IMR-90 (cell line): ENCODE data around the gene CLEC16A. TPM values are rescaled to one million over a fixed set of nuclear protein-coding genes. Genes with fewer than 3 reads are reported as not detected.
A peak's percentile ranks its signal among the peaks of the same experiment; 100 is the strongest.

ENCODE experiments used
- ATAC-seq: fragments of 200-7000 bp; cut with Tn5 transposase; 2 replicates; pipeline ENCODE4 v1.9.1; 2020; ENCODE audit warnings: low read depth, mild to moderate bottlenecking, moderate library complexity
- BruUV-seq: library from RNA; stranded (reverse); fragments of 400-500 nt; replicated peaks from 2 replicates; lab custom pipeline; 2021; lab: Mats Ljungman, UMichigan
- CTCF ChIA-PET: fragments of 300-600 bp; formaldehyde crosslinking; extraction: SDS; loops from one replicate; lab custom pipeline; 2021; ENCODE audit warnings: antibody characterized with exemption; lab: Yijun Ruan, JAX
- POLR2A ChIA-PET: fragments of 300-600 bp; sonication (Branson Sonifier 250); formaldehyde crosslinking; loops from one replicate; lab custom pipeline; 2022; ENCODE audit warnings: antibody characterized with exemption; ENCODE audit not compliant: unreplicated experiment; lab: Charles Lee
- DNase-seq: peaks from one replicate; pipeline ENCODE4 v3.0.0; 2013
- H2AFZ ChIP-seq: replicated peaks from 2 replicates; pipeline ENCODE3; 2013; ENCODE audit warnings: low read length, mild to moderate bottlenecking; ENCODE audit not compliant: poor library complexity
- H2AK5ac ChIP-seq: 2 replicates; pipeline ENCODE4 v1.6.1; 2013; ENCODE audit warnings: low read depth, low read length, inconsistent platforms
- H2AK9ac ChIP-seq: replicated peaks from 2 replicates; pipeline ENCODE3; 2013; ENCODE audit warnings: mild to moderate bottlenecking, low read depth, low read length, moderate library complexity; ENCODE audit not compliant: poor library complexity
- H2BK120ac ChIP-seq: 2 replicates; pipeline ENCODE4 v1.6.1; 2013; ENCODE audit warnings: low read depth, low read length, inconsistent platforms
- H2BK15ac ChIP-seq: 3 replicates; pipeline ENCODE4 v1.6.1; 2013; ENCODE audit warnings: low read depth, low read length, inconsistent platforms
- H2BK20ac ChIP-seq: 2 replicates; pipeline ENCODE4 v1.6.1; 2013; ENCODE audit warnings: low read depth, mild to moderate bottlenecking, inconsistent platforms, low read length, moderate library complexity
- H2BK5ac ChIP-seq: 2 replicates; pipeline ENCODE4 v1.6.1; 2013; ENCODE audit warnings: mild to moderate bottlenecking, low read depth, low read length, inconsistent platforms; ENCODE audit not compliant: poor library complexity, severe bottlenecking
- H3K14ac ChIP-seq: replicated peaks from 2 replicates; pipeline ENCODE4 v1.6.1; 2013; ENCODE audit warnings: low read depth, low read length, inconsistent platforms
- H3K18ac ChIP-seq: 2 replicates; pipeline ENCODE4 v1.6.1; 2013; ENCODE audit warnings: low read depth, low read length, control low read depth
- H3K23ac ChIP-seq: 2 replicates; pipeline ENCODE4 v1.6.1; 2013; ENCODE audit warnings: low read depth, low read length, inconsistent platforms
- H3K27ac ChIP-seq: 2 replicates; pipeline ENCODE4 v1.5.1; 2013; ENCODE audit warnings: mild to moderate bottlenecking, control low read depth, low read length; ENCODE audit not compliant: insufficient read depth
- H3K27me3 ChIP-seq: 2 replicates; pipeline ENCODE4 v1.6.1; 2013; ENCODE audit warnings: low read length; ENCODE audit not compliant: control insufficient read depth, insufficient read depth
- H3K36me3 ChIP-seq: 2 replicates; pipeline ENCODE4 v1.6.1; 2013; ENCODE audit warnings: low read length, mixed read lengths; ENCODE audit not compliant: control insufficient read depth, insufficient read depth
- H3K4ac ChIP-seq: 2 replicates; pipeline ENCODE4 v1.6.1; 2013; ENCODE audit warnings: low read depth, low read length, inconsistent platforms
- H3K4me1 ChIP-seq: 2 replicates; pipeline ENCODE4 v1.6.1; 2013; ENCODE audit warnings: low read length, mixed read lengths; ENCODE audit not compliant: control insufficient read depth, insufficient read depth
- H3K4me2 ChIP-seq: 2 replicates; pipeline ENCODE4 v1.6.1; 2013; ENCODE audit warnings: low read depth, mild to moderate bottlenecking, control low read depth, low read length, moderate library complexity
- H3K4me3 ChIP-seq: 2 replicates; pipeline ENCODE4 v1.5.1; 2013; ENCODE audit warnings: low read depth, mild to moderate bottlenecking, control low read depth, low read length, moderate library complexity; ENCODE audit not compliant: insufficient read depth
- H3K56ac ChIP-seq: 2 replicates; pipeline ENCODE4 v1.6.1; 2013; ENCODE audit warnings: low read length, inconsistent platforms; ENCODE audit not compliant: insufficient read depth; ENCODE audit errors: extremely low read depth
- H3K79me1 ChIP-seq, 2 experiments: 2 replicates each; pipeline ENCODE4 v1.6.1; 2013; ENCODE audit warnings: low read length in 2 of 2, inconsistent platforms in 1 of 2, low read depth in 1 of 2
- H3K9ac ChIP-seq: 2 replicates; pipeline ENCODE4 v1.6.1; 2013; ENCODE audit warnings: low read depth, low read length, control low read depth
- H3K9me1 ChIP-seq: 2 replicates; pipeline ENCODE4 v1.6.1; 2013; ENCODE audit warnings: low read length, inconsistent platforms; ENCODE audit not compliant: insufficient read depth
- H3K9me3 ChIP-seq: 2 replicates; pipeline ENCODE4 v1.6.1; 2013; ENCODE audit warnings: low read length; ENCODE audit not compliant: control insufficient read depth, insufficient read depth
- H4K20me1 ChIP-seq: 2 replicates; pipeline ENCODE4 v1.6.1; 2013; ENCODE audit warnings: low read length, inconsistent platforms; ENCODE audit not compliant: insufficient read depth
- H4K5ac ChIP-seq: 2 replicates; pipeline ENCODE4 v1.6.1; 2013; ENCODE audit warnings: mild to moderate bottlenecking, low read depth, low read length, control low read depth
- H4K8ac ChIP-seq, 2 experiments: 2 replicates each; pipeline ENCODE4 v1.6.1; 2013; ENCODE audit warnings: low read depth in 2 of 2, low read length in 2 of 2, control low read depth in 1 of 2, inconsistent platforms in 1 of 2
- H4K91ac ChIP-seq: 2 replicates; pipeline ENCODE4 v1.6.1; 2013; ENCODE audit warnings: low read depth, low read length, inconsistent platforms; ENCODE audit not compliant: insufficient read depth
- BHLHE40 ChIP-seq: fragments of 150-350 bp; IDR thresholded peaks from 2 replicates; pipeline ENCODE4 v1.6.1; 2016; ENCODE audit warnings: mild to moderate bottlenecking, low read depth, low read length
- CHD1 ChIP-seq: IDR thresholded peaks from 2 replicates; pipeline ENCODE4 v1.6.1; 2012; ENCODE audit warnings: low read depth, low read length, improper control_type of control experiment
- FOS ChIP-seq: fragments of 150-350 bp; IDR thresholded peaks from 2 replicates; pipeline ENCODE4 v1.6.1; 2016; ENCODE audit warnings: low read depth, low read length
- MAFK ChIP-seq: IDR thresholded peaks from 2 replicates; pipeline ENCODE4 v1.6.1; 2012; ENCODE audit warnings: low read depth, low read length, improper control_type of control experiment
- POLR2A ChIP-seq: IDR thresholded peaks from 2 replicates; pipeline ENCODE4 v1.6.1; 2012; ENCODE audit warnings: mild to moderate bottlenecking, low read depth, low read length
- RCOR1 ChIP-seq: IDR thresholded peaks from 2 replicates; pipeline ENCODE4 v1.6.1; 2012; ENCODE audit warnings: mild to moderate bottlenecking, low read length, improper control_type of control experiment; ENCODE audit not compliant: insufficient replicate concordance
- RFX5 ChIP-seq: IDR thresholded peaks from 2 replicates; pipeline ENCODE4 v1.8.0; 2012; ENCODE audit warnings: low read depth, mild to moderate bottlenecking, low read length, moderate library complexity
- WGBS, 2 experiments: methylation state at CpG; one replicate each; pipeline versions ENCODE4 v1.1.5 to v1.1.7; 2013; ENCODE audit warnings: missing lambda C conversion rate in 2 of 2; ENCODE audit not compliant: insufficient read length in 1 of 2; ENCODE audit errors: extremely low coverage in 2 of 2; 5-methylcytosine and 5-hydroxymethylcytosine counted together
- dilution Hi-C: fragments of 300-500 bp; cut with HindIII; formaldehyde crosslinking; loops from one replicate; pipeline ENCODE4 v1.14.3; 2018; ENCODE audit warnings: low sequenced_read_pairs; ENCODE audit not compliant: unreplicated experiment
- in situ Hi-C: fragments of 300-500 bp; cut with MboI; formaldehyde crosslinking; loops from 3 replicates; pipeline ENCODE4 v1.14.3; 2019; ENCODE audit warnings: low sequenced_read_pairs, inconsistent platforms, mixed read lengths
- intact Hi-C: fragments of 100-400 bp; cut with micrococcal nuclease; formaldehyde crosslinking; loops from 2 replicates; pipeline ENCODE4 v1.10.0; 2022
- polyA plus RNA-seq, 3 experiments: library from polyadenylated mRNA; depleted of rRNA; stranded (reverse); fragments of >200 nt; gene quantifications; 2 replicates each; pipeline ENCODE4 v1.2.3, GENCODE V29; 2012; ENCODE audit warnings: low replicate concordance in 1 of 3
- total RNA-seq: library from RNA; depleted of rRNA; stranded (reverse); fragments of >200 nt; gene quantifications from 2 replicates; pipeline ENCODE4 v1.2.3, GENCODE V29; 2012
- TF ChIP-seq, protein P1 (sequence below): conservative IDR thresholded peaks from 2 replicates; pipeline ENCODE4 v1.5.1; 2012; ENCODE audit warnings: mild to moderate bottlenecking, low read depth, low read length, improper control_type of control experiment
- TF ChIP-seq, protein P2 (sequence below): fragments of 150-350 bp; IDR thresholded peaks from 2 replicates; pipeline ENCODE4 v1.6.1; 2017; ENCODE audit warnings: mild to moderate bottlenecking, antibody characterized with exemption, low read length, low read depth

Gene CLEC16A
- total and polyA plus RNA-seq, 2 of the 4 experiments (the other 2 are of a cell fraction): 15.9 to 16.5 TPM

DNA sequence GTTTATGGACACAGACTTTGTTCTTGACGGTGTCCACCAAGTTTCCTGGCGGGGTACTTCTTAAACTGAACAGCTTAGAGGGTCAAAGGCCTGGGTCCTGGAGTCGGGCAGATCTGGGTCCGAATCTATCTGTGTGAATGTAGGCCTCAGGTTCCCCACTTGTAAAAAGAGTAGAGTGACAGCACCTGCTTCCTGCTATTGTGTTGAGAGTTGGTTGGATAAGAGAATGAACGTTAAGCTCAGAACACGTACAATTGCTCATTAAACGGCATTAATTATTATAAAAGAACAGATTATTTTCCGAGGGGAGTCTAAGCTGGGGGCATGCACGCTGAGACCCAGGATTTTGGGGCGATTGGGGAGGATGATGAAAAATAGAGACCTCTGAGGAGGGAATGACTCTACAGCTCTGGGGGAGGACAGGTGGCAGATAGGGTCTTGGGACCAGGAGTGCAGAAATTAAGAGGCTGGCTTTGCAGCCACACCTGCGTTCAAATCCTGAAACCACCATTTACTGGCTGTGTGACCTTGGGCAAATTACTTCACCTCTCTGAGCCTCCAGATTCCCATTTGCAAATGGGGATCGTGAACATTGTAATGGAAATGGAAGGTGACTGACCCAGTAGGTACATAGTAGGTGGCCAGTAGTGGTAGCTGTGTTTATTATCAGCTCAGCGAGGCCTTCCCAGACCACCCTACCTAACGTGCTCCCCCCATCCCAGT, 862 bp downstream of the CLEC16A start:
- dilution Hi-C loops (no loop called here), in situ Hi-C loops (loop anchor here (25.0 kb wide), 1 partner anchor 1833 kb away; no protein-coding TSS in a partner anchor), intact Hi-C loops (no loop called here)
- H4K91ac ChIP-seq: no peak overlapping the region
- no peak for TF ChIP-seq MAFK
- TF ChIP-seq, protein P1, sequence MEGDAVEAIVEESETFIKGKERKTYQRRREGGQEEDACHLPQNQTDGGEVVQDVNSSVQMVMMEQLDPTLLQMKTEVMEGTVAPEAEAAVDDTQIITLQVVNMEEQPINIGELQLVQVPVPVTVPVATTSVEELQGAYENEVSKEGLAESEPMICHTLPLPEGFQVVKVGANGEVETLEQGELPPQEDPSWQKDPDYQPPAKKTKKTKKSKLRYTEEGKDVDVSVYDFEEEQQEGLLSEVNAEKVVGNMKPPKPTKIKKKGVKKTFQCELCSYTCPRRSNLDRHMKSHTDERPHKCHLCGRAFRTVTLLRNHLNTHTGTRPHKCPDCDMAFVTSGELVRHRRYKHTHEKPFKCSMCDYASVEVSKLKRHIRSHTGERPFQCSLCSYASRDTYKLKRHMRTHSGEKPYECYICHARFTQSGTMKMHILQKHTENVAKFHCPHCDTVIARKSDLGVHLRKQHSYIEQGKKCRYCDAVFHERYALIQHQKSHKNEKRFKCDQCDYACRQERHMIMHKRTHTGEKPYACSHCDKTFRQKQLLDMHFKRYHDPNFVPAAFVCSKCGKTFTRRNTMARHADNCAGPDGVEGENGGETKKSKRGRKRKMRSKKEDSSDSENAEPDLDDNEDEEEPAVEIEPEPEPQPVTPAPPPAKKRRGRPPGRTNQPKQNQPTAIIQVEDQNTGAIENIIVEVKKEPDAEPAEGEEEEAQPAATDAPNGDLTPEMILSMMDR: no peak
- TF ChIP-seq, protein P2, sequence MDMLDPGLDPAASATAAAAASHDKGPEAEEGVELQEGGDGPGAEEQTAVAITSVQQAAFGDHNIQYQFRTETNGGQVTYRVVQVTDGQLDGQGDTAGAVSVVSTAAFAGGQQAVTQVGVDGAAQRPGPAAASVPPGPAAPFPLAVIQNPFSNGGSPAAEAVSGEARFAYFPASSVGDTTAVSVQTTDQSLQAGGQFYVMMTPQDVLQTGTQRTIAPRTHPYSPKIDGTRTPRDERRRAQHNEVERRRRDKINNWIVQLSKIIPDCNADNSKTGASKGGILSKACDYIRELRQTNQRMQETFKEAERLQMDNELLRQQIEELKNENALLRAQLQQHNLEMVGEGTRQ: no peak
- TF ChIP-seq RCOR1: no peak
- TF ChIP-seq CHD1: no peak
- TF ChIP-seq RFX5: no peak
- no peak for TF ChIP-seq BHLHE40
- no peak for TF ChIP-seq FOS
- no peak for TF ChIP-seq POLR2A
- peak overlapping the region; percentile 73 for H3K9ac ChIP-seq
- H3K23ac ChIP-seq: peak overlapping the region; percentile 68; the same call in 1 of the 2 replicates
- H4K20me1 ChIP-seq: peaks cover 61% of the 10 kb centered on the region
- no TSS peak for BruUV-seq
- H3K56ac ChIP-seq: 0 out of 2 replicates have a peak overlapping the region, but pooled peaks have one; percentile 35
- H3K9me1 ChIP-seq: peaks cover 36% of the 10 kb centered on the region
- whole genome bisulfite sequencing, 2 experiments: 21% methylated on average over 6 of the region's 14 CpGs; no CpG with 5 or more reads in 1 of the 2 experiments
- no peaks in the 10 kb centered on the region for H3K36me3 ChIP-seq
- H3K18ac ChIP-seq: no peak overlapping the region
- H3K79me1 ChIP-seq: peaks cover 41 to 78% of the 10 kb centered on the region in 2 experiments
- peaks cover 15% of the 10 kb centered on the region for H3K4me1 ChIP-seq
- H3K9me3 ChIP-seq: no peaks in the 10 kb centered on the region
- peak overlapping the region; percentile 83 for H3K4me3 ChIP-seq
- no peak overlapping the region for H3K4ac ChIP-seq
- H3K27me3 ChIP-seq: no peaks in the 10 kb centered on the region
- H3K27ac ChIP-seq: no peak overlapping the region; the same call in 1 of the 2 replicates
- H3K4me2 ChIP-seq: peak overlapping the region; percentile 97
- no peak overlapping the region for H4K8ac ChIP-seq
- H2BK120ac ChIP-seq: no peak overlapping the region
- ChIA-PET POLR2A (no interaction called here), CTCF (interaction anchor here (0.6 kb wide), 2 partner anchors 13 to 393 kb away, joined by 3 to 5 read pairs; no protein-coding TSS in a partner anchor)
- no peak overlapping the region for H2BK15ac ChIP-seq
- no peak for DNase-seq
- no peak for ATAC-seq
- H4K5ac ChIP-seq: no peak overlapping the region
- H3K14ac ChIP-seq: no peak overlapping the region
- peak overlapping the region; percentile 96 for H2AFZ ChIP-seq
- no peak overlapping the region for H2AK9ac ChIP-seq
- H2BK5ac ChIP-seq: no peak overlapping the region
- no peak overlapping the region for H2BK20ac ChIP-seq
- H2AK5ac ChIP-seq: no peak overlapping the region
